AG09309 (cell line): ENCODE results near the gene PLCXD1.
"Not testable (repeated sequence)": the region's sequence is repeated elsewhere in the genome, so short reads cannot be mapped to it uniquely, and the experiment has no call there.

Experiments used
- DNase-seq: peaks from one replicate; pipeline ENCODE4 v3.0.0-alpha.2; 2010; ENCODE audit warnings: low read depth
- H3K4me3 ChIP-seq: 2 replicates; pipeline ENCODE4 v1.5.1; 2011; ENCODE audit warnings: mild to moderate bottlenecking, low read depth, low read length, moderate library complexity; ENCODE audit not compliant: control insufficient read depth
- CTCF ChIP-seq: IDR thresholded peaks from 2 replicates; pipeline ENCODE4 v1.5.1; 2011; ENCODE audit warnings: mild to moderate bottlenecking, low read depth, low read length, inconsistent platforms; ENCODE audit not compliant: insufficient read depth, control insufficient read depth; ENCODE audit errors: missing control alignments

Gene PLCXD1

GRCh38 chrX:267771-268261, 13.4 kb upstream of the PLCXD1 start:
- TF ChIP-seq CTCF, result no peak

GRCh38 chrX:270848-271367, 10.3 kb upstream of the PLCXD1 start:
- DNase-seq, result no peak
- H3K4me3 ChIP-seq, result no peak overlapping the region
- TF ChIP-seq CTCF, result no peak

More at GRCh38 chrX:267771-268261, 13.4 kb upstream of the PLCXD1 start:
- H3K4me3 ChIP-seq, result no peak overlapping the region
- no peak for DNase-seq

- H3K4me3 ChIP-seq, result no peak overlapping the region
- TF ChIP-seq CTCF, result no peak
- DNase-seq, result no peak
These were observed 6.2 kb upstream of the PLCXD1 start for GRCh38 chrX:274904-275475.

GRCh38 chrX:275476-275966, 5.7 kb upstream of the PLCXD1 start:
- H3K4me3 ChIP-seq, result no peak overlapping the region; the same call in 1 of the 2 replicates
- no peak for TF ChIP-seq CTCF
- no peak for DNase-seq

- no peak for DNase-seq
- H3K4me3 ChIP-seq, result peak overlapping the region; percentile 46
- TF ChIP-seq CTCF, result no peak
These were observed 5.1 kb upstream of the PLCXD1 start for GRCh38 chrX:275967-276580.

- no peak for DNase-seq
- no peak for TF ChIP-seq CTCF
- H3K4me3 ChIP-seq, result peak overlapping the region; percentile 46
These were observed 4.5 kb upstream of the PLCXD1 start for GRCh38 chrX:276581-277201.

GRCh38 chrX:279757-280604, 1.2 kb upstream of the PLCXD1 start:
- H3K4me3 ChIP-seq, result not testable (repeated sequence)

GRCh38 chrX:280722-281121, 459 bp upstream of the PLCXD1 start:
- H3K4me3 ChIP-seq, DNase-seq: not testable (repeated sequence)

More at GRCh38 chrX:279757-280604, 1.2 kb upstream of the PLCXD1 start:
- DNase-seq, result not testable (repeated sequence)

GRCh38 chrX:282000-282681, 960 bp downstream of the PLCXD1 start:
- DNase-seq, H3K4me3 ChIP-seq: not testable (repeated sequence)
